Heart left ventricle (tissue), 13 donors: ENCODE results near the gene HEPN1.

Experiments used
- POLR2A ChIP-seq, 2 donors: fragments of 450-650 bp; IDR thresholded peaks; one replicate each; pipeline ENCODE4 v1.6.1; 2017; ENCODE audit warnings: antibody characterized with exemption in 2 of 2, mild to moderate bottlenecking in 2 of 2, moderate library complexity in 2 of 2
- TF ChIP-seq, protein P1 (sequence below), 12 donors: fragments of 200-600 bp; sonication (generic) in 4 of 12; IDR thresholded peaks; one replicate each; pipeline versions ENCODE4 v1.5.0 to v1.8.0; 2018 to 2022; ENCODE audit warnings: antibody characterized with exemption in 12 of 12, mild to moderate bottlenecking in 5 of 12
- donor health status: ischemic (EF 13 %, LVEDD 7.1; RV severe dilation, severe dysfunction).
- donor health status: DM: no; HTN: yes; CAD: no.
- donor health status: DM: no; HTN: no; CAD: no.
- donor health status: ischemic (EF 25% LVEDD 6.9; RV normal size, moderate dysfunction).
- donor health status: ischemic (EF 25% LVEDD 5.7; RV mildly dilated, moderate dysfunction).
- donor health status: ischemic (EF 35%, LVEDD 5.7; RV mildly dilated, moderate dysfunction).
- donor health status: nonischemic (EF 11% LVEDD 7.7; RV severe dilation, severe dysfunction).
- donor health status: DM: yes; HTN: yes; CAD: no.
- donor health status: PGD.
- donor health status: ischemic (EF 29% LVEDD 5.4; RV normal size, mild dysfunction).
- donor health status: nonischemic (EF 23%, LVEDD 6.1; RV moderate dilation, normal function).

DNA sequence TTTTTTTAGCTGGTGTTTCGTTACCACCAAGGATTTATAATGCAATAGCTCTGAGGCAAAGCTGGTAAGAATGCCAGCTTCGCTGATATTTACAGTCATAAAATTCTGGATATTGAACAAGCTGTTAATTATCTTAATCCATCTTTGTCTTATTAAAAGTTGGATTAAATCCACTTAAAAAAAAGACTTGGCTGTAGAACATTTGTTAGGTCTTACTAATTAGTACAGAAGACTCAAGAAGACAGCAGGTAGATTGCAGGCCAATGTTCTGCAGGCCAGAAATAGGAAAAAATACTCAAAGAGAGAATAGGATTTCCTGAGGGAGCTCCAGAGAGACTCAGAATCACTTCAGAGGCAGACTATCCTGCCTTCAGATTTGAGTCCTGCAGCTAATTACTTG is 28.9 kb upstream of the HEPN1 start:
- TF ChIP-seq, protein P1, sequence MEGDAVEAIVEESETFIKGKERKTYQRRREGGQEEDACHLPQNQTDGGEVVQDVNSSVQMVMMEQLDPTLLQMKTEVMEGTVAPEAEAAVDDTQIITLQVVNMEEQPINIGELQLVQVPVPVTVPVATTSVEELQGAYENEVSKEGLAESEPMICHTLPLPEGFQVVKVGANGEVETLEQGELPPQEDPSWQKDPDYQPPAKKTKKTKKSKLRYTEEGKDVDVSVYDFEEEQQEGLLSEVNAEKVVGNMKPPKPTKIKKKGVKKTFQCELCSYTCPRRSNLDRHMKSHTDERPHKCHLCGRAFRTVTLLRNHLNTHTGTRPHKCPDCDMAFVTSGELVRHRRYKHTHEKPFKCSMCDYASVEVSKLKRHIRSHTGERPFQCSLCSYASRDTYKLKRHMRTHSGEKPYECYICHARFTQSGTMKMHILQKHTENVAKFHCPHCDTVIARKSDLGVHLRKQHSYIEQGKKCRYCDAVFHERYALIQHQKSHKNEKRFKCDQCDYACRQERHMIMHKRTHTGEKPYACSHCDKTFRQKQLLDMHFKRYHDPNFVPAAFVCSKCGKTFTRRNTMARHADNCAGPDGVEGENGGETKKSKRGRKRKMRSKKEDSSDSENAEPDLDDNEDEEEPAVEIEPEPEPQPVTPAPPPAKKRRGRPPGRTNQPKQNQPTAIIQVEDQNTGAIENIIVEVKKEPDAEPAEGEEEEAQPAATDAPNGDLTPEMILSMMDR (IDR thresholded peaks at IDR 0.05), result no peak
- TF ChIP-seq POLR2A (IDR thresholded peaks at IDR 0.05), result no peak
